ENCODE results near the gene DNAJC1.

- TF ChIP-seq EZH2phosphoT487 (conservative IDR thresholded peaks at IDR 0.05; ENCODE audit: low read length) (no peak), CTCF (IDR thresholded peaks at IDR 0.05; ENCODE audit: insufficient read depth, low read length, poor library complexity, severe bottlenecking) (no peak)
Observed at GRCh38 chr10:21803374-21803773, 200.2 kb downstream of the DNAJC1 start.
